Effector memory CD8-positive, alpha-beta T cell (primary cell): Measurements from ENCODE around the gene ZFYVE27.

Source experiments
- ATAC-seq: fragments of 150-1000 bp; cut with Tn5 transposase; replicated peaks from 2 replicates; pipeline ENCODE4 v1.10.0; 2021; ENCODE audit warnings: mild to moderate bottlenecking, moderate library complexity
- DNase-seq, 3 experiments: peaks; one replicate each; pipeline ENCODE4 v3.0.0; 2021
- H3K27ac Mint-ChIP-seq, 2 donors: one replicate each; pipeline ENCODE4 v1.8.0; 2022; ENCODE audit warnings: mild to moderate bottlenecking in 2 of 2, mixed read lengths in 2 of 2, moderate library complexity in 2 of 2
- H3K27me3 Mint-ChIP-seq, 2 donors: one replicate each; pipeline ENCODE4 v1.8.0; 2022; ENCODE audit warnings: mixed read lengths in 2 of 2
- H3K36me3 Mint-ChIP-seq: one replicate; pipeline ENCODE4 v1.8.0; 2022; ENCODE audit warnings: mild to moderate bottlenecking, moderate library complexity, mixed read lengths; ENCODE audit not compliant: insufficient read depth
- H3K4me1 Mint-ChIP-seq, 2 donors: one replicate each; pipeline ENCODE4 v1.8.0; 2022; ENCODE audit warnings: low read depth in 2 of 2, mixed read lengths in 2 of 2
- H3K4me3 Mint-ChIP-seq, 2 donors: one replicate each; pipeline ENCODE4 v1.8.0; 2022; ENCODE audit warnings: mild to moderate bottlenecking in 2 of 2, mixed read lengths in 2 of 2, moderate library complexity in 2 of 2
- H3K9me3 Mint-ChIP-seq, 2 donors: one replicate each; pipeline ENCODE4 v1.8.0; 2022; ENCODE audit warnings: mixed read lengths in 2 of 2

The ZFYVE27 gene

GRCh38 chr10:97744405-97745035 is 7.6 kb downstream of the ZFYVE27 start:
- Mint-ChIP-seq H3K27me3 (no peaks in the 10 kb centered on the region), H3K4me1 (peaks cover 42 to 43% of the 10 kb centered on the region in 2 donors), H3K36me3 (peaks cover 60% of the 10 kb centered on the region), H3K27ac (peak overlapping the region; percentile 78 to 86), H3K4me3 (no peak overlapping the region), H3K9me3 (no peaks in the 10 kb centered on the region)
- no peak for DNase-seq
- ATAC-seq, result no peak

GRCh38 chr10:97747573-97747972 is 10.6 kb downstream of the ZFYVE27 start:
- Mint-ChIP-seq H3K27me3 (no peaks in the 10 kb centered on the region), H3K9me3 (no peaks in the 10 kb centered on the region), H3K4me3 (no peak overlapping the region), H3K27ac (no peak overlapping the region), H3K4me1 (peaks cover 19 to 24% of the 10 kb centered on the region in 2 donors), H3K36me3 (peaks cover 70% of the 10 kb centered on the region)
- DNase-seq, result no peak
- ATAC-seq, result no peak

- Mint-ChIP-seq H3K9me3 (no peaks in the 10 kb centered on the region), H3K27ac (no peak overlapping the region), H3K4me3 (no peak overlapping the region), H3K27me3 (no peaks in the 10 kb centered on the region), H3K4me1 (peaks cover 19 to 21% of the 10 kb centered on the region in 2 donors), H3K36me3 (peaks cover 71% of the 10 kb centered on the region)
- ATAC-seq (no peak), DNase-seq (no peak)
These were observed 11.2 kb downstream of the ZFYVE27 start for GRCh38 chr10:97748116-97748515.

- peaks cover 0 to 5% of the 10 kb centered on the region in 2 donors for H3K4me1 Mint-ChIP-seq
- no peaks in the 10 kb centered on the region for H3K27me3 Mint-ChIP-seq
- DNase-seq (no peak), ATAC-seq (no peak)
- peak overlapping the region in 1 of 2 donors; percentile 69 for H3K27ac Mint-ChIP-seq
- peaks cover 78% of the 10 kb centered on the region for H3K36me3 Mint-ChIP-seq
- no peak overlapping the region for H3K4me3 Mint-ChIP-seq
- no peaks in the 10 kb centered on the region for H3K9me3 Mint-ChIP-seq
These were observed 16.0 kb downstream of the ZFYVE27 start for GRCh38 chr10:97752956-97753355.

- no peaks in the 10 kb centered on the region for H3K9me3 Mint-ChIP-seq
- DNase-seq (no peak), ATAC-seq (no peak)
- H3K27me3 Mint-ChIP-seq, result no peaks in the 10 kb centered on the region
- H3K4me1 Mint-ChIP-seq, result peaks cover 0 to 3% of the 10 kb centered on the region in 2 donors
- H3K27ac Mint-ChIP-seq, result no peak overlapping the region
- H3K36me3 Mint-ChIP-seq, result peaks cover 86% of the 10 kb centered on the region
- H3K4me3 Mint-ChIP-seq, result no peak overlapping the region
These were observed 17.8 kb downstream of the ZFYVE27 start for GRCh38 chr10:97754726-97755125.

- no peak overlapping the region for H3K27ac Mint-ChIP-seq
- no peaks in the 10 kb centered on the region for H3K27me3 Mint-ChIP-seq
These were observed 18.8 kb downstream of the ZFYVE27 start for GRCh38 chr10:97755718-97756117.

GRCh38 chr10:97757471-97757870 is 20.5 kb downstream of the ZFYVE27 start:
- no peaks in the 10 kb centered on the region for H3K27me3 Mint-ChIP-seq
- ATAC-seq, result no peak
- DNase-seq, result no peak
- no peak overlapping the region for H3K27ac Mint-ChIP-seq
- H3K4me1 Mint-ChIP-seq, result peaks cover 3 to 6% of the 10 kb centered on the region in 2 donors
- peaks cover 73% of the 10 kb centered on the region for H3K36me3 Mint-ChIP-seq
- H3K9me3 Mint-ChIP-seq, result no peaks in the 10 kb centered on the region
- no peak overlapping the region for H3K4me3 Mint-ChIP-seq

More at GRCh38 chr10:97755718-97756117, 18.8 kb downstream of the ZFYVE27 start:
- H3K4me3 Mint-ChIP-seq, result no peak overlapping the region
- ATAC-seq (no peak), DNase-seq (no peak)
- peaks cover under 1 to 3% of the 10 kb centered on the region in 2 donors for H3K4me1 Mint-ChIP-seq
- H3K9me3 Mint-ChIP-seq, result no peaks in the 10 kb centered on the region
- peaks cover 78% of the 10 kb centered on the region for H3K36me3 Mint-ChIP-seq

GRCh38 chr10:97759158-97759887 is 22.4 kb downstream of the ZFYVE27 start:
- Mint-ChIP-seq H3K27me3 (no peaks in the 10 kb centered on the region), H3K4me1 (peaks cover 5 to 6% of the 10 kb centered on the region in 2 donors), H3K36me3 (peaks cover 59% of the 10 kb centered on the region), H3K9me3 (no peaks in the 10 kb centered on the region), H3K4me3 (no peak overlapping the region), H3K27ac (no peak overlapping the region)
- peak; percentile 31 to 43 (median 35) for DNase-seq
- peak; percentile 70 for ATAC-seq

- Mint-ChIP-seq H3K4me3 (no peak overlapping the region), H3K9me3 (no peaks in the 10 kb centered on the region), H3K27me3 (no peaks in the 10 kb centered on the region), H3K27ac (no peak overlapping the region), H3K4me1 (peaks cover 6 to 7% of the 10 kb centered on the region in 2 donors), H3K36me3 (peaks cover 54% of the 10 kb centered on the region)
- DNase-seq (no peak), ATAC-seq (no peak)
These were observed 23.0 kb downstream of the ZFYVE27 start for GRCh38 chr10:97759946-97760345.

- ATAC-seq (no peak), DNase-seq (no peak)
- H3K27ac Mint-ChIP-seq, result peak overlapping the region in 1 of 2 donors; percentile 59
- peaks cover 6 to 7% of the 10 kb centered on the region in 2 donors for H3K4me1 Mint-ChIP-seq
- H3K9me3 Mint-ChIP-seq, result no peaks in the 10 kb centered on the region
- H3K4me3 Mint-ChIP-seq, result no peak overlapping the region
- peaks cover 47% of the 10 kb centered on the region for H3K36me3 Mint-ChIP-seq
- H3K27me3 Mint-ChIP-seq, result no peaks in the 10 kb centered on the region
These were observed 23.7 kb downstream of the ZFYVE27 start for GRCh38 chr10:97760461-97761257.

- no peaks in the 10 kb centered on the region for H3K9me3 Mint-ChIP-seq
- H3K36me3 Mint-ChIP-seq, result peaks cover 40% of the 10 kb centered on the region
- DNase-seq (no peak), ATAC-seq (no peak)
- H3K27me3 Mint-ChIP-seq, result no peaks in the 10 kb centered on the region
- peaks cover 6 to 7% of the 10 kb centered on the region in 2 donors for H3K4me1 Mint-ChIP-seq
- no peak overlapping the region for H3K4me3 Mint-ChIP-seq
- H3K27ac Mint-ChIP-seq, result peak overlapping the region; percentile 6 to 59
These were observed 24.5 kb downstream of the ZFYVE27 start for GRCh38 chr10:97761331-97761865.

GRCh38 chr10:97762056-97762455 is 25.1 kb downstream of the ZFYVE27 start:
- Mint-ChIP-seq H3K9me3 (no peaks in the 10 kb centered on the region), H3K36me3 (peaks cover 37% of the 10 kb centered on the region), H3K4me3 (no peak overlapping the region), H3K27me3 (no peaks in the 10 kb centered on the region), H3K27ac (no peak overlapping the region), H3K4me1 (peaks cover 6 to 7% of the 10 kb centered on the region in 2 donors)
- ATAC-seq, result no peak
- no peak for DNase-seq

GRCh38 chr10:97762816-97763215 is 25.9 kb downstream of the ZFYVE27 start:
- peaks cover 4 to 6% of the 10 kb centered on the region in 2 donors for H3K4me1 Mint-ChIP-seq

More at GRCh38 chr10:97762816-97763215, 25.9 kb downstream of the ZFYVE27 start:
- no peak overlapping the region for H3K4me3 Mint-ChIP-seq
- peaks cover 30% of the 10 kb centered on the region for H3K36me3 Mint-ChIP-seq
- ATAC-seq (no peak), DNase-seq (no peak)
- H3K27me3 Mint-ChIP-seq, result peaks cover 2 to 4% of the 10 kb centered on the region in 2 donors
- H3K27ac Mint-ChIP-seq, result no peak overlapping the region
- no peaks in the 10 kb centered on the region for H3K9me3 Mint-ChIP-seq
